Activated CD8-positive, alpha-beta T cell treated with anti-CD3 and anti-CD28 coated beads for 36 hours (primary cell): ENCODE data around the gene TRPV4. TPM values are rescaled to one million over a fixed set of nuclear protein-coding genes. Genes with fewer than 3 reads are reported as not detected.

Experiments used
- ATAC-seq: fragments of 200-7000 bp; cut with Tn5 transposase; one replicate; pipeline ENCODE4 v1.10.0; 2021; ENCODE audit warnings: mild to moderate bottlenecking, moderate library complexity
- CTCF ChIA-PET: fragments of 350-600 bp; sonication (Branson Sonifier 250); formaldehyde crosslinking; loops from one replicate; lab custom pipeline; 2021; ENCODE audit warnings: antibody characterized with exemption; lab: Charles Lee
- POLR2A ChIA-PET: fragments of 350-600 bp; sonication (Branson Sonifier 250); formaldehyde crosslinking; loops from one replicate; lab custom pipeline; 2021; ENCODE audit warnings: antibody characterized with exemption; lab: Charles Lee
- DNase-seq: peaks from one replicate; pipeline ENCODE4 v3.0.0-alpha.2; 2020
- H3K27ac Mint-ChIP-seq: one replicate; pipeline ENCODE4 v1.8.0; 2021; ENCODE audit warnings: mild to moderate bottlenecking, mixed read lengths
- H3K27me3 Mint-ChIP-seq: one replicate; pipeline ENCODE4 v1.8.0; 2021; ENCODE audit warnings: mixed read lengths
- H3K36me3 Mint-ChIP-seq: one replicate; pipeline ENCODE4 v1.8.0; 2021; ENCODE audit warnings: low read depth, mixed read lengths
- H3K4me1 Mint-ChIP-seq: one replicate; pipeline ENCODE4 v1.8.0; 2021; ENCODE audit warnings: low read depth, mixed read lengths
- H3K4me3 Mint-ChIP-seq: one replicate; pipeline ENCODE4 v1.8.0; 2021; ENCODE audit warnings: mild to moderate bottlenecking, moderate library complexity, mixed read lengths
- H3K9me3 Mint-ChIP-seq: one replicate; pipeline ENCODE4 v1.8.0; 2021; ENCODE audit warnings: mixed read lengths
- CTCF ChIP-seq: fragments of 200-600 bp; IDR thresholded peaks from one replicate; pipeline ENCODE4 v1.8.0; 2022; ENCODE audit warnings: antibody characterized with exemption, mild to moderate bottlenecking
- intact Hi-C: fragments of 100-400 bp; cut with micrococcal nuclease; formaldehyde crosslinking; loops from one replicate; pipeline ENCODE4 v1.10.0; 2022
- total RNA-seq, 2 experiments: library from RNA; stranded (reverse); gene quantifications; one replicate each; pipeline ENCODE4 v1.2.3, GENCODE V29; 2021

The TRPV4 gene
- total RNA-seq, 2 experiments from 2014 or later: not detected

DNA sequence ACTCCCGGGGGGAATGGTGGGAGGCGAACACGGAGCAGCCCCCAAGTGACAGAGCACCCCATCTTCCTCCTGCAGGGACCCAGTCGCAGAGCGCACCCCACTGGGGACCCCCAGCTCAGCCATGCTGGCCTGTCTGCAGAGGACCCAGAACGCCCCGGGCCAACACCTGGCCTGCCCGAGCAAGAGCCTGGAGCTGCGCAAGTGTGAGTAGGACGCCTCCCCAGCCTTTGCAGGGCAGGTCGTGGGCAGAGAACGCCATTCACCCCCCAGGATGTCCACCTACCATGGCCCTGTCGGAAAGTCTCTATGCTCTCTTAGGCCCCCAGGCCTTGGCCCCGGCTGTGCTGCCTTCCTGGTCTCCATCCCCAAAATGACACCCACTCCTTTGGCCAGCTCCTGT, 89.2 kb downstream of the TRPV4 start:
- ChIA-PET CTCF (no interaction called here), POLR2A (no interaction called here)
- DNase-seq (no peak), ATAC-seq (no peak)
- H3K4me1 Mint-ChIP-seq: no peaks in the 10 kb centered on the region
- no peak overlapping the region for H3K27ac Mint-ChIP-seq
- H3K4me3 Mint-ChIP-seq: no peak overlapping the region
- intact Hi-C loops: no loop called here
- no peaks in the 10 kb centered on the region for H3K27me3 Mint-ChIP-seq
- TF ChIP-seq CTCF: no peak
- H3K9me3 Mint-ChIP-seq: no peaks in the 10 kb centered on the region
- H3K36me3 Mint-ChIP-seq: no peaks in the 10 kb centered on the region

DNA sequence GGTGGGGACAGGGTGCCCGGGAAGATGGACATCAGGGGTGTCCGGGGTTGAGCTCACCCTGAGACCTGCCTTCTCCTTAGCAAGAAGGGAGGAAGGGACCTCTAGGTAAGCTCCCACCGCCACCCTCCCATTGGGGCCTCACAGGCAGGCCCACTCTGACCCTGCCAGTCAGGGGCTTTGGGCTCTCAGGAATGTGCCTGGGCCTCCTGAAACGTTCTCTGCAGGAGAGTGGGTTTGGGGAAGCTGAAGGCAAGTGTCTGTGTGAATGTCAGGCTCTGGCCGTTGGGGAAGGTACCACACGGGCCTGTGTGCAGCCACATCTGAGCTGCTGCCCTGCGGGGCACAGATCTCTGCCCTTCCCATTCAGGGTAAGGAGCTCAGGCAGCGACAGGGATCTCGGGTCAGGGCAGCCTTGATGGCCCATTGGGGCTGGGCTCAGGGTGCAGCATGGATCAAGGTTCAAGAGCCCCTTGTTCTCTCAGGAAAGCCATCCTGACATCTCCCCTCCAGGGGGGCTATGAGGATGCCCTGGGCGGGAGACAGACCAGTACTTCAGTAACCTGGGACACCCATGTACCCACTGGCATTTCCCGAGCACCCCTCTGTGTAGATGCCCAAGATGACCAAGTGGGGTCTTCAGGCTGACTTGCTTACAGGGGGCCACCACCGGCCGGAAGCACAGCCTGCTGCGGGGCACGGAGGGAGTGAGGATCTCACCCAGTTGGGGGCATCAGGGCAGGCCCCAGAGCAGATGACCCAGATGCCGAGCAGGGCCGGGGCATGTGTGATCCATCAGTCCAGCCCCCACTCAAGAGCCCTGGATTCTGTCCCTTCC, 89.9 kb downstream of the TRPV4 start:
- DNase-seq (no peak), ATAC-seq (no peak)
- Mint-ChIP-seq H3K4me3 (no peak overlapping the region), H3K27me3 (no peaks in the 10 kb centered on the region), H3K4me1 (no peaks in the 10 kb centered on the region), H3K27ac (no peak overlapping the region), H3K9me3 (no peaks in the 10 kb centered on the region), H3K36me3 (no peaks in the 10 kb centered on the region)
- no peak for TF ChIP-seq CTCF
- intact Hi-C loops: no loop called here
- ChIA-PET POLR2A (no interaction called here), CTCF (no interaction called here)

- no peak for ATAC-seq
- intact Hi-C loops: no loop called here
- Mint-ChIP-seq H3K9me3 (no peaks in the 10 kb centered on the region), H3K4me1 (no peaks in the 10 kb centered on the region), H3K27me3 (no peaks in the 10 kb centered on the region), H3K4me3 (no peak overlapping the region), H3K27ac (no peak overlapping the region), H3K36me3 (no peaks in the 10 kb centered on the region)
- TF ChIP-seq CTCF: no peak
- POLR2A ChIA-PET: no interaction called here
- CTCF ChIA-PET: no interaction called here
- DNase-seq: no peak
Observed at GRCh38 chr12:109741970-109742703, 91.1 kb downstream of the TRPV4 start.

DNA sequence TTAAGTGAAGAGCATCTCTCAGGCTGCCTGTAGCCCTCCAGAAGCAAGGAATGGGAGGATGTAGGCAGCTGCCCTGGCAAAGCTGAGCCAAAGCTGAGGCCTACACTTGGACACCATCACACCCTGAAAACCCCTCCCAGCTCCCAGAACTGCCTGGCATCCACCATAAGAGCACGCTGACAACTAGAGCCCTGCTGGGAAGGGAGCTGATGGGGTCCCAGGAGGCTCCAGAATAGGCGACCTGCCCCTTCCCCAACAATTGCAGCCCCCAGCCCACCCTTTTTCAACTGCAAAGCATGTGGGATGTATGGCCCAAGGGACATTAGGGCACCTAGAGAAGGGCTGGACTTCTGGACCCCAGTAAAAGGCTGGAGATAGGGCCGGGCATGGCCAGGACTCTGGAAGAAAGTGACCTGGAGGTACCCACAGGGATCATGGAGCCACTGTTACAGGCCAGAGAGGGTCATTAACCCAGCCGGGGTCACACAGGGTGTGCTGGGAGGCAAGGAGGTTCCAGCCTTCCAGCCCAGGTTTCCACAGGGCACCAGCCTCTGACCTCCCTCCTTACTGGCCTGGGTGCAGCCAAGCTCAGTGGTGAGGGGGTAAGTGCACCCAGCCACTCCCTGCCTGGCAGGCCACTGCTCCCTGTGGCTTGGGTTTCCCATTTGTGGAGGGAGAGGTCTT, 91.8 kb downstream of the TRPV4 start:
- Mint-ChIP-seq H3K27me3 (no peaks in the 10 kb centered on the region), H3K27ac (no peak overlapping the region)
- CTCF ChIA-PET: no interaction called here

More for the DNA sequence above, 91.8 kb downstream of the TRPV4 start:
- no peak for ATAC-seq
- no peak overlapping the region for H3K4me3 Mint-ChIP-seq
- no peak for DNase-seq
- POLR2A ChIA-PET: no interaction called here
- intact Hi-C loops: no loop called here
- TF ChIP-seq CTCF: no peak
- no peaks in the 10 kb centered on the region for H3K4me1 Mint-ChIP-seq
- no peaks in the 10 kb centered on the region for H3K36me3 Mint-ChIP-seq
- H3K9me3 Mint-ChIP-seq: no peaks in the 10 kb centered on the region
